ENCODE results near the gene AHNAK2. TPM values are rescaled to one million over a fixed set of nuclear protein-coding genes. Genes with fewer than 3 reads are reported as not detected.

AHNAK2 gene
- total and polyA plus RNA-seq, 8 donors, result 1.5 to 117 (median 13.5) TPM

DNA sequence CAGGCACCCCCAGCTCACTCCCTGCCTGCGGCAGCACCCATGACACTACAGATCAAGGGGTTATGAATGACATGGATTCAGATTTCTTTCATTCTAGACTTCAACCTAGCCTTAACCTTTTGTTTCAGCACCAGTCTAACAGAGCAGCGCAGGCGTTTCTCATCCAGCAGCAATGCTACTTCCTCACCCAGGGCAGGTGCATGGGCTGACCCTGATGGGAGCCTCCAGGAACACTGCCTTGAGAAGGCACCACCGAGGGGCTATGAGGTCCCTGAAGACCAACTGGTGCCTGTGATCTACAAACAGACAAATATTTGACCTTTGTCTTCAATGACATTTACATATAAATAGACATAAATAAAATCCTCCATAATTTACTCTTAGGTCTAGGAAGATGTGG, 31.9 kb upstream of the AHNAK2 start:
- DNase-seq, result no peak
- Histone ChIP-seq H3K9me3 (no peaks in the 10 kb centered on the region), H3K27ac (peak overlapping the region in 1 of 5 donors; percentile 78), H3K27me3 (no peaks in the 10 kb centered on the region), H3K36me3 (peaks cover 13 to 58% (median 47%) of the 10 kb centered on the region in 4 donors), H3K4me1 (peaks cover 0 to 31% (median 10%) of the 10 kb centered on the region in 4 donors), H3K4me3 (no peak overlapping the region)
- WGBS, 5 donors, result 87 to 91% (median 91%) methylated on average over 4 of the region's 4 CpGs
- TF ChIP-seq POLR2AphosphoS5 (IDR thresholded peaks at IDR 0.05) (no peak), POLR2A (IDR thresholded peaks at IDR 0.05) (no peak), EP300 (IDR thresholded peaks at IDR 0.05) (no peak)
- TF ChIP-seq, protein P1, sequence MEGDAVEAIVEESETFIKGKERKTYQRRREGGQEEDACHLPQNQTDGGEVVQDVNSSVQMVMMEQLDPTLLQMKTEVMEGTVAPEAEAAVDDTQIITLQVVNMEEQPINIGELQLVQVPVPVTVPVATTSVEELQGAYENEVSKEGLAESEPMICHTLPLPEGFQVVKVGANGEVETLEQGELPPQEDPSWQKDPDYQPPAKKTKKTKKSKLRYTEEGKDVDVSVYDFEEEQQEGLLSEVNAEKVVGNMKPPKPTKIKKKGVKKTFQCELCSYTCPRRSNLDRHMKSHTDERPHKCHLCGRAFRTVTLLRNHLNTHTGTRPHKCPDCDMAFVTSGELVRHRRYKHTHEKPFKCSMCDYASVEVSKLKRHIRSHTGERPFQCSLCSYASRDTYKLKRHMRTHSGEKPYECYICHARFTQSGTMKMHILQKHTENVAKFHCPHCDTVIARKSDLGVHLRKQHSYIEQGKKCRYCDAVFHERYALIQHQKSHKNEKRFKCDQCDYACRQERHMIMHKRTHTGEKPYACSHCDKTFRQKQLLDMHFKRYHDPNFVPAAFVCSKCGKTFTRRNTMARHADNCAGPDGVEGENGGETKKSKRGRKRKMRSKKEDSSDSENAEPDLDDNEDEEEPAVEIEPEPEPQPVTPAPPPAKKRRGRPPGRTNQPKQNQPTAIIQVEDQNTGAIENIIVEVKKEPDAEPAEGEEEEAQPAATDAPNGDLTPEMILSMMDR (IDR thresholded peaks at IDR 0.05), result no peak
- intact Hi-C loops (cut with DNase I; ENCODE audit: low total_unique reads), result no loop called here

DNA sequence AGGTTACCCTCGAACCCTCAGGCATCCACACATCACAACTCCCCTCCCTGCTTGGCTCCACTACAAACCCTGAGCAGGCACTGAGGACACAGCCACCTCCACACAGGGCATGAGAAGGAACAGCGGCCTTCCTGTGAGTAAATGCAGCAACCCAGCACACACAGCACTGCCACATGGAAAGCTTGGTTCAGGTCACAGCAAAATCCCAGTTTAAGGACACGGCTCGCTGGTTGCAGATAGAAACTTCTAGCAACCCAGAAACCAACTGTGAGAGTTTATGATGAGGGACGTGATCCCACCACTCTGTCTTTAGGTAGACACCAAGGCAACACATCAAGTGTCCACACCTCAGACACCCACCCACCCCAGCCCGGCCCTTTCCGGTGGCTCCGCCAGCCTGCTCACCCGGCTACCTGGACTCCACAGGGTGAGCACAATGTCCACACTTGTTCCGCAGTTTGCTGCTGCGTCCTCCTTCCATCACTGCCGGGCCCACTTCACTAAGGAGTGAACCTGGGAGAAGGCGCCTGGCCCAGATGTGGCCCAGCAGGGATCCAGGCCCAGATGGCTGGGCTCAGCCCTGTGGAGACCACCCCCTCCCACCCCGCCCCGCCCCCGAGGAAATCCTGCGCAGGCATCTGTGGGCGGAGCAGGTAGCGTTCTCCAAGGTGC, 29.6 kb upstream of the AHNAK2 start:
- no peak overlapping the region for H3K4me3 ChIP-seq
- no peaks in the 10 kb centered on the region for H3K9me3 ChIP-seq
- H3K27me3 ChIP-seq, result no peaks in the 10 kb centered on the region
- no peak overlapping the region for H3K27ac ChIP-seq
- intact Hi-C loops (cut with DNase I; ENCODE audit: low total_unique reads), result no loop called here
- peaks cover 13 to 58% (median 47%) of the 10 kb centered on the region in 4 donors for H3K36me3 ChIP-seq
- WGBS, 5 donors, result 94 to 98% (median 96%) methylated on average over 13 to 19 of the region's 19 CpGs
- H3K4me1 ChIP-seq, result peaks cover 0 to 18% (median 5%) of the 10 kb centered on the region in 4 donors
- no peak for DNase-seq
- no peak for TF ChIP-seq EP300 (IDR thresholded peaks at IDR 0.05)
- no peak for TF ChIP-seq POLR2AphosphoS5 (IDR thresholded peaks at IDR 0.05)
- TF ChIP-seq POLR2A (IDR thresholded peaks at IDR 0.05), result no peak
- TF ChIP-seq, protein P1 (IDR thresholded peaks at IDR 0.05), result no peak

DNA sequence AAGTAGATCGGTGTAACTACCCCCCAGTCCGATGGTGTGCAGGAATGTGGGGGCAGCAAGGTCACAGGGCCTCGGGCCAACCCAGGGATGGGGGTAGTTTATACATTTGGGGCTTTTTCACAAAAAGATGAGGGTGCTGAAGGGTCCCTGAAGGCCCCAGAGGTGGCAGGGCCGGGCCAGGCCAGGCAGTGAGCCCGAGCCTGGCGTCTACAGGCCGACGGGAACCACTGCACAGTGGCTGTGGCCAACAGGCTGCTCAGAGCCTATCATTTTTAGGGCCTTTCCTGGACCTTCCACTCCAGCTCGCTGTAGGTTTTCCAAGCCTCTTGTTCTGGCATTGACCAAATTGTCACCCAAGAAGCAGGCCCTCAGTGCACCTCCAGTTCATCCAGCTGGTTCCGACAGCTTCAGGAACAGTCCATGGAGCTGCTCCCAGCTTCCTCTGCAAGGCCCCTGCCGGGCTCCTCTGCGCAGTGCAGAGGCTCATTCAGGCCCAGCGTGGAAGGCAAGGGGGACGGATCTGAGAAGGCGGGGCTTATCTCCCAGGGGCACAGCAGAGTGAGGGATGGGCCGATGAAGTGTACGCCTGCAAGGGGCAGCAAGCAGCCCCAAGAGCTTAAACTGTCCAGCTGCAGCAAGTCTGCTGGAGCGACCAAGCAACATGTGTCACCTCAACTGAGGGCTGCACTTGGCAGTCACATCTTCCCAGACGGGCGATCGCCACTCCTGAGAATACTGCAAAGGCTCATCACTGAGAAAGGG, 28.8 kb upstream of the AHNAK2 start:
- TF ChIP-seq POLR2AphosphoS5 (IDR thresholded peaks at IDR 0.05) (no peak), POLR2A (IDR thresholded peaks at IDR 0.05) (no peak), EP300 (IDR thresholded peaks at IDR 0.05) (no peak)
- TF ChIP-seq, protein P1 (IDR thresholded peaks at IDR 0.05), result no peak
- Histone ChIP-seq H3K27ac (no peak overlapping the region), H3K27me3 (no peaks in the 10 kb centered on the region), H3K9me3 (no peaks in the 10 kb centered on the region), H3K36me3 (peaks cover 13 to 58% (median 47%) of the 10 kb centered on the region in 4 donors), H3K4me3 (no peak overlapping the region), H3K4me1 (peaks cover 0 to 11% (median 0%) of the 10 kb centered on the region in 4 donors)
- intact Hi-C loops (cut with DNase I; ENCODE audit: low total_unique reads), result no loop called here
- no peak for DNase-seq
- WGBS, 5 donors, result 80 to 93% (median 89%) methylated on average over 18 to 21 of the region's 21 CpGs

DNA sequence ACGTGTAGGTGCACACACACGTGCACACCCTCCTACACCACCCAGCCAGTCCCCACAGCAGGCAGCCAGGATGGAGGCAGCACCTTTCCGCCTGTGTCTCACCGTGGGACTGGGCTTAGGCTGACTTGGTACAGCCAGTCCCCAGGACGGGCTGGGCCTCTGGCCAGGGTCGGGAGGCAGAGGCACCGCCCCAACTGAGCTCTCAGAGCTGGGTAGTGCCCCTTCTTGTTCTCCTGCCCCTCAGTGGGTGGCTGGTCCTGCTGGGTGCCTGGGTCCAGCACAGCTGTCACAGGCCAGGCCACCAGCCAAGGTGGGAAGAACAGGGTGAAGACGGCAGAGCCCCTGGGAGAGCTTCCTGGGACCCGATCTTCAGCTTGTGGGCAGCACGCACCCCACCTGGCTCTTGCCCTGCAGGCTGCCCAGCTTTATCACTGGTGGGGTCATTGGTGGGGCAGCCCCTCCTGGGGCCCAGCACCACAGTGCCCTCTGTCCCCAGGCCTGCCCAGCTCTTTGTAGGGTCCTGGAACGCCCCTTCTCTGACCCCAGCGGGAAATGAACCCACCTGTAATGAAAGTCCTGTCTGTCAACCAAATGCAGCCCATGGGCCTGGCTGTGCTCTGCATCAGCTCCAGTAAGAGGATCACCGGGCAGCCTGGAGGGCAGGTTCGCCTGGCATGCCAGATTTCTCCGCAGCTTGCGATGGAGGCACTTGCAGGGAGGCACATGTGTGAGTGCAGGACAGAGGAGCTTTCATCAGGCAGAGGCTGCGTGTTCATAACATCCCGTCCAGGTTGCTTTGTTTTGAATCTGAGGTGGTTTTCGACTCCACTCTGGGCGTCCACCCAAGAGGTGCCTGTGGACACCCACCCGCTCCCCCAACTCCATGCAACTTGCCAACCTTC, 28.0 kb upstream of the AHNAK2 start:
- DNase-seq, result no peak
- H3K4me1 ChIP-seq, result peaks cover 0 to 4% (median 0%) of the 10 kb centered on the region in 4 donors

More for the DNA sequence above, 28.0 kb upstream of the AHNAK2 start:
- peaks cover 10 to 51% (median 42%) of the 10 kb centered on the region in 4 donors for H3K36me3 ChIP-seq
- intact Hi-C loops (cut with DNase I; ENCODE audit: low total_unique reads), result no loop called here
- TF ChIP-seq EP300 (IDR thresholded peaks at IDR 0.05) (no peak), POLR2A (IDR thresholded peaks at IDR 0.05) (no peak)
- TF ChIP-seq, protein P1 (IDR thresholded peaks at IDR 0.05), result no peak
- no peaks in the 10 kb centered on the region for H3K27me3 ChIP-seq
- 74 to 87% (median 83%) methylated on average over 10 to 21 of the region's 21 CpGs for WGBS, 5 donors
- no peak overlapping the region for H3K4me3 ChIP-seq
- no peak overlapping the region for H3K27ac ChIP-seq
- H3K9me3 ChIP-seq, result no peaks in the 10 kb centered on the region
